ENCODE data around the gene LHX5. TPM values are rescaled to one million over a fixed set of nuclear protein-coding genes. Genes with fewer than 3 reads are reported as not detected.

Gene LHX5
- total RNA-seq, 1 experiment from 2014 or later, result not detected

DNA sequence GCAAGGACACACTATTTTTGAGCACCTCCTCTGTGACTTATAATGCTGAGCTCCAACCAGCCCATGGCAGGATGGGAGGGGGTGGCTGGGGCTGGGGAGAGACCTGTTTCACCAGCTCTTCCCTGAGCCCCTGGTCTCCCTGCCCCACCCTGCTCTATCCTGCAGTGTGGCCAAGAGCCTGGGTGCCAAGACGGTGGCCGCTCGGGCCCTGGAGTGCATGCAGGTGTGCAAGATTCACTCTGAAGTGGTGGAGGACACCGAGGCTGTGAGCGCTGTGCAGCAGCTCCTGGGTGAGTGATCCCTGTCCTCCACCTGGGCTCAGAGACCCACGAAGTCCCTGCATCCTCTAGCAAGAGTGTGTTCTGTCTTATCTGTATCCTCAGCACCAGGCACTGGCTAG, 35.1 kb downstream of the LHX5 start:
- H3K27ac ChIP-seq, result no peak overlapping the region
- H3K9me3 ChIP-seq (replicated peaks), result no peaks in the 10 kb centered on the region
- no peaks in the 10 kb centered on the region for H3K4me1 ChIP-seq (replicated peaks)
- no peaks in the 10 kb centered on the region for H3K36me3 ChIP-seq
- no peak for DNase-seq (ENCODE audit: low read depth in 1 of 2, low spot score in 2 of 2)
- H3K4me3 ChIP-seq, result no peak overlapping the region
- no peaks in the 10 kb centered on the region; the same call in 1 of the 2 replicates for H3K27me3 ChIP-seq (replicated peaks)

DNA sequence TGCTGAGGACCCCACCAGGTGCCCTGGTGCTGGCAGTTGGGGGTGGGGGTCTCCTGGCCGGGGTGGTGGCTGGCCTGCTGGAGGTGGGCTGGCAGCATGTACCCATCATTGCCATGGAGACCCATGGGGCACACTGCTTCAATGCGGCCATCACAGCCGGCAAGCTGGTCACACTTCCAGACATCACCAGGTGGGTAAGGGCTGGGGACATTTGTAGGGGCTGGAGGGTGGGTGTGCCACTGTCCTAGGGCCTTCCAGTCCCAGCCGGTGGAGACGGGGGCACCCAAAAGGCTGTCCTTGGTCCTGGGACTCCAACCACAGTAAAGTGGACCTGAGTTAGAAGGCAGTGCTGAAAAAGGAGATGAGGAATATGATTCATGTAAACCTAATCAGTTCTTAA, 36.3 kb downstream of the LHX5 start:
- Histone ChIP-seq H3K27me3 (replicated peaks) (no peaks in the 10 kb centered on the region), H3K27ac (no peak overlapping the region), H3K9me3 (replicated peaks) (no peaks in the 10 kb centered on the region), H3K36me3 (no peaks in the 10 kb centered on the region), H3K4me3 (no peak overlapping the region), H3K4me1 (replicated peaks) (no peaks in the 10 kb centered on the region)
- no peak for DNase-seq (ENCODE audit: low read depth in 1 of 2, low spot score in 2 of 2)

DNA sequence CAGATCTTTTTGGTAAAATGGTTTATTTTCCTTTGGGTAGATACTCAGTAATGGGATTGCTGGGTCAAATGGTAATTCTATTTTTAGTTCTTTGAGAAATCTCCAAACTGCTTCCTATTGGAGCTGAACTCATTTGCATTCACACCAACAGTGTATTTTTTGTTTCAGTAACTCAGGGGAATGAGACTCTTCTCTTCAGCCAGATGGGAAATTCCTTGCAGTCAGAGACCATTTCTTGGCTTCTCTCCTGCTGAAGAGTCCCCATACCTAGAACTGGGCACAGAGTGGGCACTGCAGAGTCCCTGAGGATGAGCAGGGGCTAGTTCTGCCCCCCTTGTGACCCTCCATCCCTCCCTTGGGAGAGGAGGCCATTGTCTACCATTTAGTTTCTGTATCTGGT, 38.7 kb downstream of the LHX5 start:
- Histone ChIP-seq H3K9me3 (replicated peaks) (no peaks in the 10 kb centered on the region), H3K4me1 (replicated peaks) (no peaks in the 10 kb centered on the region), H3K36me3 (no peaks in the 10 kb centered on the region), H3K4me3 (no peak overlapping the region), H3K27me3 (replicated peaks) (no peaks in the 10 kb centered on the region), H3K27ac (no peak overlapping the region)
- DNase-seq (ENCODE audit: low read depth in 1 of 2, low spot score in 2 of 2), result no peak

DNA sequence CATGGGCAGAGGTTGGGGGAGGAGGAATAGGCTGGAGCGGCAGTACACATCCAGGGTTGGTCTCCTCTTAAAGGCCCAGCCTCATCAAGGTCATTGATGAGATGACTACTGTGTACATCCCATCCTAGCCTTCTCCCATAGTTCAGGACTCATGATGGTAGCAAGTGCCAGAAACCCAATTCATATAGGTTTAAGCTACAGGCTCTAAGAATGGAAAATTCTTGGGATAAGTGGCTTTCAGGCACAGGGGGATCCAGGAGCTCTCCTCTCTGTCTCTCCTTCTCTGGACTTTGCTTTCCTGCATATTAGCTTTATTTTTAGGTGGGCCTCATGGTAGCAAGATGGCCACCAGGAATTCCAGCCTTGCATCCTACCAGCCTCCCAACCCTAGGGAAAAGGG, 43.2 kb downstream of the LHX5 start:
- Histone ChIP-seq H3K27me3 (replicated peaks) (no peaks in the 10 kb centered on the region), H3K4me1 (replicated peaks) (no peaks in the 10 kb centered on the region), H3K4me3 (no peak overlapping the region), H3K27ac (no peak overlapping the region), H3K36me3 (no peaks in the 10 kb centered on the region), H3K9me3 (replicated peaks) (no peaks in the 10 kb centered on the region)
- no peak for DNase-seq (ENCODE audit: low read depth in 1 of 2, low spot score in 2 of 2)

DNA sequence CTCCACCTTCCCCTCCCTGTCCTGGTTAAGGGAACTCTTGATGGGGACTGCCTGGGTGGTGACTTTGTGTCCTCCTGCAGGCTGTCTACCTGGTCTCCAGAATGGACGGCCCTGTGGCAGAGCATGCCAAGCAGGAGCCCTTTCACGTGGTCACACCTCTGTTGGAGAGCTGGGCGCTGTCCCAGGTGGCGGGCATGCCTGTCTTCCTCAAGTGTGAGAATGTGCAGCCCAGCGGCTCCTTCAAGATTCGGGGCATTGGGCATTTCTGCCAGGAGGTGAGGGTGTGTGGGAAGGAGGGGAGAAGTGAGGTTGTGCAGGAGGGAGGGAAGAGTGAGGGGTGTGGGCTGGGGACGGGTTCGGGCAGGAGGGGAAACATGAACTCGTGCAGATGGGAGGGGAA, 43.8 kb downstream of the LHX5 start:
- Histone ChIP-seq H3K36me3 (no peaks in the 10 kb centered on the region), H3K27ac (no peak overlapping the region)
- no peak for DNase-seq (ENCODE audit: low read depth in 1 of 2, low spot score in 2 of 2)

DNA sequence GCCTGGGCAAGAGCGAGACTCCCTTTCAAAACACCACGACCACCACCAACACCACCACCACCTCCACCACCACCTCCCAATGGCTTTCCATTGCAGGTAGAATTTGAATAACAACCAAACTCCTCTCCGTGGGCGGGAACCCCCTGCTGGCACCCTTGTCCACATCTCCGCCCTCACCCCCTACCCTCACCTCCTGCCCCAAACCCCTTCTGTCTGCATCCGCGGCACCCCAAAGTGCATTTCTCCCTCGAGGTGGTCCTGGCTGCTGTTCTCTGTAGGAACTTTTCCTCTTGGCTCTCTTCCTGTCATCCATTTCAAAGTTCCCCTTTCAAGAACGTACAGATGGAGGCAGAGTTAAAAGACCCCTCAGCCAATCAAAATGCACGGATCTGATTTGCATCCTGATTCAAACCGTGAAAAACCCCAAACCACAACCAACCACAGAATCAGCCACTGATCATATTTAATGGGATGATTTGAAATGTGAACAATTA, 45.7 kb downstream of the LHX5 start:
- Histone ChIP-seq H3K36me3 (no peaks in the 10 kb centered on the region), H3K4me3 (no peak overlapping the region), H3K9me3 (replicated peaks) (no peaks in the 10 kb centered on the region), H3K4me1 (replicated peaks) (peaks cover 5% of the 10 kb centered on the region), H3K27ac (no peak overlapping the region), H3K27me3 (replicated peaks) (no peaks in the 10 kb centered on the region)
- no peak for DNase-seq (ENCODE audit: low read depth in 1 of 2, low spot score in 2 of 2)

More for the DNA sequence above, 43.8 kb downstream of the LHX5 start:
- peaks cover under 1% of the 10 kb centered on the region for H3K4me1 ChIP-seq (replicated peaks)
- H3K4me3 ChIP-seq, result no peak overlapping the region
- H3K9me3 ChIP-seq (replicated peaks), result no peaks in the 10 kb centered on the region
- H3K27me3 ChIP-seq (replicated peaks), result no peaks in the 10 kb centered on the region

DNA sequence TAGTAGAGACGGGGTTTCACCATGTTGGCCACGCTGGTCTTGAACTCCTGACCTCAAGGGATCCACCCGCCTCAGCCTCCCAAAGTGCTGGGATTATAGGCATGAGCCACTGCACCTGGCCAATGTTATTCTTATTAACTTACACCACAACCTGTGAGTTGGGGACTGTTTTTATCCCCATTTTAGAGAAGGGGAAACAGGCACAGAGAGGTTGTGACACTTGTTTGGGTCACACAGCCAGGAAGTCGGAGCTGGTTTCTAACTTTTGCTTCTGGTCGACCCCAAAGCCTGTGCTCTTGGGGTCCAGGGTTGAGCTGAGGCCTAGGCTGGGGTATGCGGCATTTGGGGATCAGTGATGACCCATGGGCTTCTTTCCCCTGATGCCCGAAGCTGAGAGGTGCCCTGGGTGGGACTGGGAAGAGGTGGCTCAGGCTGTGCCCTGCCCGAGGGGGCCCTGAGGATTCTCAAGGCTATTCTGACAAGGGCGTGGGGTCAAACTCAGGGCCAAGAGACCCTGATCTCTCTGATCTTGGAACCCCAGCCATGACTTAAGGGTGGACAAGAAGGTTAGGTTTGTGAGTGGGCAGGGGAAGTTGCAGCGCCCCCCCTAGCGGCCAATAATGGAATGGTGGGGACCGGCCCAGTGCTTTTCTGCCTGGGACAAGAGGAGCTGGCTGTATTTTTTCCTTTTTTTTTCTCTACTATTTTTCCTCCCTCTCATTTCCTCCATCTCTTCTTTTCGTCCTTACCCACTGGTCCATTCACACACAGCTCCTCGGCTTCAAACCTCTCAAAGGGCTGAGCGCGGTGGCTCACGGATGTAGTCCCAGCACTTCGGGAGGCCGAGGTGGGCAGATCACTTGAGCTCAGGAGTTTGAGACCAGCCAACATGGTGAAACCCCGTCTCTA, 46.5 kb downstream of the LHX5 start:
- H3K9me3 ChIP-seq (replicated peaks), result no peaks in the 10 kb centered on the region
- no peaks in the 10 kb centered on the region for H3K27me3 ChIP-seq (replicated peaks)
- no peak overlapping the region for H3K4me3 ChIP-seq
- H3K36me3 ChIP-seq, result no peaks in the 10 kb centered on the region
- H3K27ac ChIP-seq, result no peak overlapping the region
- peaks cover 5% of the 10 kb centered on the region for H3K4me1 ChIP-seq (replicated peaks)
- DNase-seq (ENCODE audit: low read depth in 1 of 2, low spot score in 2 of 2), result peak; percentile 46 to 56

DNA sequence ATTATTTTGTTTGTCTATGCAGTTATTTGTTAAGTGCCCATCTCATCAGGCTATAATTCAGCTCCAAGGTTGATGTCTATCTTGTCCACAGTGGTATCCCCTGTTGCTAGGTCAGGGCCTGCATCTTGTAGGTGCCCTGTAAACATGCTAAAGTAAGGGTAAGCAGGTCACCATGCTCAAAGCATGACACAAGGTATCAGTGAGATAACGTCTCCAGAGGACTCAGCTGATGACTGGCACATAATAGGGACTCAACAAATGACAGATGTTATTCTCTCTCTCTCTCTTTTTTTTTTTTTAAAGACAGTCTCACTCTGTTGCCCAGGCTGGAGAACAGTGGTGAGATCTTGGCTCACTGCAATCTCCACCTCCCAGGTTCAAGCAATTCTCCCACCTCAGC, 47.2 kb downstream of the LHX5 start:
- Histone ChIP-seq H3K27ac (no peak overlapping the region), H3K4me1 (replicated peaks) (peaks cover 5% of the 10 kb centered on the region)
- DNase-seq (ENCODE audit: low read depth in 1 of 2, low spot score in 2 of 2), result no peak

DNA sequence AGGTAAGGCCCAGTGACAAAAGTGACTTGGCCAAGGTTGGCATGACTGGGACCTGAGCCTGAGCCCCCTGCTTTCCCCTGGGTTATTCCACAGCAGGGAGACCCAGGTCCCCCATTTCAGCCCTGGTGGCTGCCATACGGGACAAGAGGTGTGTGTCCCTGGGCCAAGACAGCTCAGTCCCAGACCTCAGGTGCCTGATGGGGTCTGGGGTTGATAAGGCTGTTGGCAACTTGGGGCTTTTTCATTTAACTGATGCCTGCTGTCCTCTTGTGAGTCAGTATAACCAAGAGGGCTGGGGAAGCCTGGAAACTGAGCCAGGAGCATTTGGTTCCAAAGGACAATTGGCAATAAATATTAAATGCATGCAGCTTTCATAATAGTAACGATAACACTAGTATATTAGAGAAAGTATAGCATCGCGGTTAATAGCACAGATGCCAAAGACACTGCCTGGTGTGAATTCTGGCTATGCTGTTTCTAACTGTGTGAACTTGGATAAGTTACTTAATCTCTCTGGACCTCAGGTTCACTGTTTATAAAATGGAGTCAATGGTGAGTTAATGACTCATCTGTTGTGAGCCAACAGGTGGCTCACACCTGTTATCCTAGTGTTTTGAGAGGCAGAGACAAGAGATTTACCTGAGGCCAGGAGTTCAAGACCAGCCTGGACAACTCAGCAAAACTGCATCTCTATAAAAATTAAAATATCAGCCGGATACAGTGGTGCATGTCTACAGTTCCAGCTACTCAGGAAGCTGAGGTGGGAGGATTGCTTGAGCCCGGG, 48.6 kb downstream of the LHX5 start:
- peak in 1 of 2 experiments; percentile 3 for DNase-seq (ENCODE audit: low read depth in 1 of 2, low spot score in 2 of 2)
- H3K27me3 ChIP-seq (replicated peaks), result no peaks in the 10 kb centered on the region
- H3K27ac ChIP-seq, result peak overlapping the region; percentile 63; the same call in 1 of the 2 replicates
- H3K4me1 ChIP-seq (replicated peaks), result peaks cover 5% of the 10 kb centered on the region
- peak overlapping the region; percentile 51 for H3K4me3 ChIP-seq
- no peaks in the 10 kb centered on the region for H3K36me3 ChIP-seq
- H3K9me3 ChIP-seq (replicated peaks), result no peaks in the 10 kb centered on the region

More for the DNA sequence above, 47.2 kb downstream of the LHX5 start:
- Histone ChIP-seq H3K27me3 (replicated peaks) (no peaks in the 10 kb centered on the region), H3K9me3 (replicated peaks) (no peaks in the 10 kb centered on the region), H3K4me3 (no peak overlapping the region), H3K36me3 (no peaks in the 10 kb centered on the region)

DNA sequence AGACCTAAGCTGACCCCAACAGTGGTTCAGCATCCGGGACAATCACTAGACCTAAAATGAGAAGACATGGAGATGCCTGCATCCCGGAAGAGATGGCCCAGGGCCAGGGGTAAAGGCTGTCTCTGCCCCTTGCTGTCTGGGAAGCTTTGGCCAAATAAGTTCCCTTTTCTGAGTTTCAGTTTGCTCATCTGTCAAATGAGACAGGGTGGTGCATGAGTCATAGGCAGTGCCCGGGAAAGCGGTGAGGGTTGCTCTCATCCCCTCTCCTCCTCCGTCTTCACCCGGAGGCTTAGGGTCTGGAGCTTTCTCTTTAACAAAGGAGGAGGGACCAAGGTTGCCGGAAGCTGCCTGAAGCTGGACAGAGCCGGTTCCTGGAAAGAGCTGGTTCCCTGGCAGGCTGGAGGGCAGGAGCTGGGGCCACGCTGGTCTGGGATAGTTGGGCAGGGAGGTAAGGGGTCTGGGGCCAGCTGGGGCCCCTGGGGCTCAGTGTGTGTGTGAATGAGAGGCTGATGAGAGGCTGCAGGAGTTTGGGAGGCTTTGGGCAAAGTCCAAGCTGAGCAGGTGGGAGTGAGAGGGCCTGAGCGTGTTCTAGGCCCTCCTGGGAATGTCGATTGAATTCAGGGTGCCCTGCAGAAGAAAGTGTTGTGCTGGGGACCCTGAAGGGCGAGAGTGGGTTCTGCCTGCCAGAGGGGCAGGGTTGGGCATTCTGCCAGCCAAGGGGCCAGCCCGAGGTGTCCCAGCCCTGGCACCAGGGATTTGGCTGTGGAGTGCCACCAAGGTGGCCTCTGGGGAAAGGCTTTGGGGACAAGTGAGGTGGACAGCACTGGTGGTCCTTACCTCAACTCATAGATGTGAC, 49.4 kb downstream of the LHX5 start, which contains the start of gene SDSL:
Gene SDSL (plus strand): TSS at position 351 of the 856 bp plus-strand sequence. CDS start 5,603 bp downstream, outside the sequence.
- H3K4me3 ChIP-seq, result peak within 1 kb of the TSS; percentile 51
- no peaks in the 10 kb centered on the region for H3K9me3 ChIP-seq (replicated peaks)
- H3K4me1 ChIP-seq (replicated peaks), result peaks cover 5% of the 10 kb centered on the region
- H3K36me3 ChIP-seq, result no peaks in the 10 kb centered on the region
- peak within 1 kb of the TSS; percentile 63 for H3K27ac ChIP-seq
- H3K27me3 ChIP-seq (replicated peaks), result no peaks in the 10 kb centered on the region
- DNase-seq (ENCODE audit: low read depth in 1 of 2, low spot score in 2 of 2), result peak; percentile 81 to 87

DNA sequence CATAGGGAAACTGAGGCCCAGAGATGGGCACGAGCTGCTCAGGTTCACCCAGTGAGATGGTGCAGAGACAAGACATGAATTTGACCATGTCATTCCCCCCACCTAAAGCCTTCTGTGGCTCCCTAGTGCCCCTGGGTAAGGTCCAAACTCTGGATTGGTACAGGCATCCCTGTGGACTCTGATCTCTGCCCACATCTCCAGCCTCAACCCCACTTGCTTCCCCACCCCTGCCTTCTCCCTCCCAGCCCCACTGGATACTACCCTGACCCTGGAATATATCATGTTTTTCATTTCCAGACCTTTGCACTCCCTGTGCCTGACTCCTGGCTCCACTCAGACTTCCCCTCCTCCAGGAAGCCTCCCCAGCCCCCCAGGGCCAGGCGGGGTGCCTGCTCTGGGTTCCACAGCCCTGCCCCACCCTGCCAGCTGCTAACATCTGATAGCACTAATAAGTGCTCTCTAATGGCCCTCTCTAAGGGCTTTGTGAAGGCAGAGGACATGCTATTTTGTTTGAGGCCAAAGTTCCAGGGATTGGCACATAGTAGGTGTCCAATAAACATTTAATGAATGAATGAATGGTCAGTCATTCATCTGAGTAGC, 50.6 kb downstream of the LHX5 start:
- H3K27me3 ChIP-seq (replicated peaks), result no peaks in the 10 kb centered on the region
- H3K4me1 ChIP-seq (replicated peaks), result peaks cover 5% of the 10 kb centered on the region
- no peak overlapping the region for H3K27ac ChIP-seq
- DNase-seq (ENCODE audit: low read depth in 1 of 2, low spot score in 2 of 2), result no peak
- no peak overlapping the region for H3K4me3 ChIP-seq
- H3K36me3 ChIP-seq, result no peaks in the 10 kb centered on the region
- H3K9me3 ChIP-seq (replicated peaks), result no peaks in the 10 kb centered on the region

DNA sequence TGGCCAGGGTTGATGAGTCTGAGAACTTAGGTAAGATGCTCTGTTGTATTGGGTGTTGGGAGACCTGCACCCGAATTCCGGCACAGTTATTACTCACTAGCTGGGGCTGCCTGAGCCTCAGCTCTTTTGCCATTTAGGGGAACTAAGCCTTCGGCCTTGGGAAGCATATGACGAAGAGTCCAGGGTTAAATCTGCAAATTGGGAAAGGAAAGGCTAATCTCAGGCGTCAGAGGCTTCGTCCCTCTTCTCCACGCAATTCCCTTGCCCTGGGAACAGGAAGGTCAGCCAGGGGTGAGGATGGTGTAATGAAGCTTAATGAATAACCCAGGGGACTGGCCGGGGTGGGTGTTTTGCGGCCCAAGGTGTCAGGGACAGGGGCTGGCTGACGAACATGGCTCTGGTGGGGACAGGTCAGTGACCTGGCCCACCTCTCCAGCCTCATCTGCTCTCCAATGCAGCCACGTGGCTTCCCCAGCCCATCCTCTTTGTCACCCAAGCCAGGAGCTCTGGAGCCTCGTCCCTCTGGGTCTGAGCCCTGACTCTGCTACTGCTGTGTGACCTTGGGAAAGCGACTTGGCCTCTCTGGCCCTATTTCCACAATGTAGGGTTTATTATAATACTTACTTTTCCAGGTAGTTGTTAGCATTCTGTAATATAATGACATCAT, 53.3 kb downstream of the LHX5 start:
- Histone ChIP-seq H3K36me3 (no peaks in the 10 kb centered on the region), H3K27me3 (replicated peaks) (no peaks in the 10 kb centered on the region), H3K27ac (no peak overlapping the region), H3K4me3 (no peak overlapping the region), H3K4me1 (replicated peaks) (peaks cover 5% of the 10 kb centered on the region), H3K9me3 (replicated peaks) (no peaks in the 10 kb centered on the region)
- no peak for DNase-seq (ENCODE audit: low read depth in 1 of 2, low spot score in 2 of 2)
